ENCODE data around the gene DNAH1. TPM values are rescaled to one million over a fixed set of nuclear protein-coding genes. Genes with fewer than 3 reads are reported as not detected.

DNAH1 gene
- total RNA-seq, 2 donors from 2014 or later: 1.5 to 2.5 TPM

DNA sequence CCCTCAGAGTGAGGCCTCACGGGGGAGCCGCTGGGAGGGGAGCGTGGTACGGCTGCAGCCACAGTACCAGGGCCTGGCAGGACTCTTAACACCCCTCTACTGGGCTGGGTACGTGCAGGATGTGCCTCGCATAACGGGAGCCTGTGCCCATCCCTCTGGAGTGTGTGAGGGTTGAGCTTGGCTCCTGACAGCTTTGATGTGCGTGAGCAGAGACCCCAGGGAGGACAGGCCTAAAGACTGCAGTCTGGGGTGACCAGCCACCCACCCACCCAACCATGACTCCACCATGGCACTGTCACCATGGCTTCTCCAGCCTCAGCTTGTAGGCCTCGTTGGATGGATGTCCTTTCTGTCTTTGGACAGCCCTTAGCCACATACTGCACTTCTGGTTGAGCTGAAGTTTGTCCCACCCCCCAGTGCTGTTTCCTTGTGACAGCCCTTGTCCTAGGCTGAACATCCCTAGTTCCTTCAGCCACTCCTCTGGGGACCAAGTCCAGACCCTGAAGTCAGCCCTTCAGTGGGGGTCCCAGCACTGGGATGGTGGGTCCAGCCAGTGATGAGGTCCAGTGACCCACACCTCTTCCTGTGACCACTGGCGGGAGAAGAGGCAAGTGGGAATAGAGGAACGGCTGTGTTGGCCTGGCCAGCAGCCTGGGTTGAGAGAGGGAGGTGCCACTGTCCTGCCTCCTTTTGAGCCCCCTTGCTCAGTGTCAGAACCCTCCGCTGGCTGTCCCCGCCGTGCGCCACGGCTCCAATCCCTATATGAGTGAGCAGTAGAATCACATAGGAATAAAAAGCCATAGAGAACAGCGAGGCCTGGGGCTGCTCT, 22.4 kb upstream of the DNAH1 start:
- TF ChIP-seq CTCF (IDR thresholded peaks at IDR 0.05): no peak
- Histone ChIP-seq H3K9me3 (no peaks in the 10 kb centered on the region), H3K36me3 (peaks cover 17% of the 10 kb centered on the region), H3K4me3 (no peak overlapping the region), H3K27ac (no peak overlapping the region), H3K4me1 (peaks cover 0 to 18% of the 10 kb centered on the region in 2 donors), H3K27me3 (no peaks in the 10 kb centered on the region)
- DNase-seq (ENCODE audit: low spot score): no peak

DNA sequence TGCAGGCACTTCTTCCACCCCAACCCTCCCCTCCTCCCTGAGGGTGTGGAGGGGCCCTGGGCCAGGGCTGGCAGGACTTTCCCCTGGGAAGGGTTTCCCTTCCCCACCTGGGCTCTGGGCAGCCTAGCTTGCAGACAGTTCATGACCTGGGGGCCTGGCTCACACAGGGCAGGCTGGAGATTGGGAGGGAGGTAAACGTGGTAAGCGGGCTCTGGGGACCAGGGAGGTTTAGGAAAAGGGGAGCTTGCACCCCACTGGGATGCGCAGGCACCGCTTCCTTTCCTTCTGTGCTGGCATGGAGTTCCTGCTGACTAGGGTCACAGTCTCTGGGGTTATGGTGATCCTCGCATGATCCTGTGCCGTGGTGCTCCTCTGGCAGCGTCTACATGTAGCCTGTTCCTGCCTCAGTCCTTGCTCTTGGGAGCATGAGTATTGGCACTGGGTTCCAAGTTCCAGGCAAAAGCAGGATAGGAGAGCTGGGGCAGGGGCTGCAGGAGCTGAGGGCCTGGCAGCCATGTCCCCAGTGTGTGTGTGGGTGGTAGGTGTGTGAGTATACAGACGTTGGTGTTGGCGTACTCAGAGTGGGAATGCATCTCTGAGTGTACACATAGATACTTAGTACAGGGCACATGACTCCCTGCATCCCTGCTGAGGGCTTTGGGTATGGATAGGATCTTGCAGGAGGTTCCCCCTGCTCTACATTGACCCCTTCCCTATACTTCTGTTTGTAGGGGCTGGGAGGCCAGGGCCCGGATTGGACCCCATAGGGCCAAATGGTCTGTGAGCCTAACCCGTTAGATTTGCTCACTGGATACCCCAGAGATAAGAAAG, 21.6 kb upstream of the DNAH1 start:
- TF ChIP-seq CTCF (IDR thresholded peaks at IDR 0.05): no peak
- H3K4me3 ChIP-seq: no peak overlapping the region
- no peak overlapping the region for H3K27ac ChIP-seq
- peaks cover 17% of the 10 kb centered on the region for H3K36me3 ChIP-seq
- no peaks in the 10 kb centered on the region for H3K9me3 ChIP-seq
- H3K4me1 ChIP-seq: peaks cover 0 to 18% of the 10 kb centered on the region in 2 donors
- H3K27me3 ChIP-seq: no peaks in the 10 kb centered on the region
- no peak for DNase-seq (ENCODE audit: low spot score)

GRCh38 chr3:52295671-52296208, 20.4 kb upstream of the DNAH1 start:
- no peaks in the 10 kb centered on the region for H3K27me3 ChIP-seq
- H3K4me3 ChIP-seq: no peak overlapping the region
- TF ChIP-seq CTCF (IDR thresholded peaks at IDR 0.05): no peak
- H3K9me3 ChIP-seq: no peaks in the 10 kb centered on the region
- peaks cover 0 to 28% of the 10 kb centered on the region in 2 donors for H3K4me1 ChIP-seq
- DNase-seq (ENCODE audit: low spot score): no peak
- H3K36me3 ChIP-seq: peaks cover 17% of the 10 kb centered on the region
- no peak overlapping the region for H3K27ac ChIP-seq

DNA sequence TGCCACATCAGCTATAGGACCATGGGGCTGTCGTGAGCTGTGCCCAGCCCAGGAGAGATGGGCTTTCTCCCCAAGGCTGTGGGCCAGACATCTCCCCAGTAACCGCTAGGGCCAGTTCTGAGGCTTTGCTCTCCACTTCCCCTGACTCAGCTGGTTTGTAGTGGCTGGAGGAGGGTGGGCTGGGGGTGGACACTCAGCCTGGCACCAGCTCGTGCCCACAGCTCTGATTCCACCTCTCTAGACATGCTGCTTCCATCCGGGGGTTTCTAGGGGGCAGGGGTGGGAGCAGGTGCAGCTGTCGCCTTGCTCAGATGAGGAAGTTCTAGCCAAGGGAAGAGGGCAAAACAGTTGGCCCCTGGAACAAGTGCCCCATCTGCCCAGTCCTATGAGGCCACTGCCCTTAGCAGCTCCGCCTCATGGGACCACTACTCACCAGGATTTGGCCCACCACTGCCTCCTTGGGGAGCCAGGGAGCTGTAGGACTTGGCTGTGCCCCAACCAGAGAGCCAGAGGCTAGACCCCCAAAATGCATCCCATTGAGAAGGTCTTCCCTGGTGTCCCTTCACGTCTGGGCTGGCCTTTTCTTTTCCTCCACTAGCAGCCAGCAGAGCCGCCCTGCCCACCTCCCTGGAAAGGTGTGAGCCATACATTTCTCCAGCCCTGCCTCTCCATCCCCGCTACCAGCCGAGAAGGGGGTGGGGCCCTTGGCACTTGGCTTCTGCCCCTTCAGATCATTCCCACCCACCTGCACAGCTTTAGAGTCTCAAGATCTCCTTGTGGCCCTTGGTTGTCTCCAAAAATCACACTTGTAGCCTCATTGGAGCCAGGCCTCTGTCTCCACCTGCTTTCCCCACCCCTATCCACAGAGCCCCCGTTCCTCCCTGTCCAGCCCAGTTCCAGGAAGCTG, 18.6 kb upstream of the DNAH1 start:
- Histone ChIP-seq H3K27ac (no peak overlapping the region), H3K27me3 (no peaks in the 10 kb centered on the region), H3K4me3 (no peak overlapping the region), H3K9me3 (no peaks in the 10 kb centered on the region), H3K36me3 (peaks cover 7% of the 10 kb centered on the region), H3K4me1 (peaks cover 0 to 28% of the 10 kb centered on the region in 2 donors)
- no peak for TF ChIP-seq CTCF (IDR thresholded peaks at IDR 0.05)
- no peak for DNase-seq (ENCODE audit: low spot score)

Data from right atrium auricular region (tissue), 2 donors.